OCI-M2 (cell line): ENCODE measurements around the gene MAP1LC3A.
A peak's percentile ranks its signal among the peaks of the same experiment; 100 is the strongest.

Source experiments
- DNase-seq: peaks from one replicate; lab custom pipeline; 2025; ENCODE audit not compliant: unreplicated experiment; lab: John Stamatoyannopoulos, UW

The MAP1LC3A gene

DNA sequence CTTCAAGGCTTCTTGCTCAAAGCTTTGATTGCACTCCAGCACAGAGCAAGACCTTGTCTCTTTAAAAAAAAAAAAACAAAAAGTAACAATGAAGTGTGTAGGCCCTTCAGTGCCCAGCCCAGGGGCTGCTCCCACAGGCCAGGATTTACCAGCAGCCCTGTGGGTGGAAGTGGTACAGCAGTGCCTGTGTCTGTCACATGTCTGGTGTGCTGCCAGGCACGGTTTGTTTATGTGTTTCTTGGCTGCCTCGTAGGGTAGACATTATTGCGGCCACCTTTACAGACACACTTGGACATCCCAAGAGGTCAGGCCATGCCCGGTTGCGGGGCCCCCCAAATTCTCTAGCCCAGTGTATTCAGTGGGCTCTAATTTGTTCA lies 29.6 kb upstream of the MAP1LC3A start:
- no peak for DNase-seq

DNA sequence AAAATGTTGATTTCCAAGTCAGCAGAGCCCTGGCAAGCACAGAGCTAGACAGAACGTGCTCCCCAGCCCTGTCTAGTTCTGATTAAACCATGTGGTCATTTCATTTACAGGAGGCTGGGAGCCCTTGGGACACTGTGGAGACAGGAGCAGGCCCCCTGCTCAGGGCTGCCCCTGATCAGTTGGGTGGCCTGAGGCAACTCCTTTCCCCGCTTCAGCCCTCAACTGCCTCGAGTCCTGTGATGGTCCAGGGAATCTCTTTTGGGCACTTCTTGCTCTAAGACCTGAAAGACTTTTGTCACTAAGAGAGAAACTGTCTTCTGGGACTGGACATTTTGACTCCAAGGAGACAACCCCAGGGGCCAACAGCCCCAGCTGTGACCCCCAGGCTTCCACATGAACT lies 28.8 kb upstream of the MAP1LC3A start:
- DNase-seq = no peak

- DNase-seq = no peak
Observed at GRCh38 chr20:34530342-34530741, 28.2 kb upstream of the MAP1LC3A start.

DNA sequence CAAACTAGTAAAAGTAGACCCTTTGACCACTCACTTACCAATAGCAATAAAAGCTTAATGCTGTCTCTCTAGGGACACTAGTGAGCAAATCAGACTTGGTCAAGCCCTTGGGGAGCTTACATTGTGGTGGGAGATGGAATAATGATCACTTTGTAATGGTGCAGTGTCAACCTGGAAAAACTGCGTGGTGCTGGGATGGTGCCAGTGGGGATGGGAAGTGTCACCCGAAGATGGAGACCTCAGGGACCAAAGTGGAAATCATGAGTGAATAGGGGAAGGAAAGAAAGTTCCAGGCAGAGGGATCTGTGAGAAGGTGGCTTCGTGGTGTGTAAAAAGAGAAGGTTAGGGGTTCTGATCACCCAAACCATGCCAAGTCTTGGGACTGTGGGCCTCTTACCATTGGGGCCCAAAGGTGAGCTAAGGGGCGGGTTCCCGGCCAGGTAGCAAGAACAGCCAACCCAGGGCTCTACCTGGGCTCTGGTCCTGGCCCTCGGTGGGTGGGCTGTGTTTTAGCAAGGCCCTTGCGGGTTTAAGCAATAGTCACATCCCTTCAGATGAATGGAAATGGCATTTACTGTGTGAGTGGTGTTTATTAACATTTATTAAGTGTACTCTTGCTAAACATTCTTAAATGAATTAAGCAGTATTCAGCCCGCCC lies 26.8 kb upstream of the MAP1LC3A start:
- no peak for DNase-seq

DNA sequence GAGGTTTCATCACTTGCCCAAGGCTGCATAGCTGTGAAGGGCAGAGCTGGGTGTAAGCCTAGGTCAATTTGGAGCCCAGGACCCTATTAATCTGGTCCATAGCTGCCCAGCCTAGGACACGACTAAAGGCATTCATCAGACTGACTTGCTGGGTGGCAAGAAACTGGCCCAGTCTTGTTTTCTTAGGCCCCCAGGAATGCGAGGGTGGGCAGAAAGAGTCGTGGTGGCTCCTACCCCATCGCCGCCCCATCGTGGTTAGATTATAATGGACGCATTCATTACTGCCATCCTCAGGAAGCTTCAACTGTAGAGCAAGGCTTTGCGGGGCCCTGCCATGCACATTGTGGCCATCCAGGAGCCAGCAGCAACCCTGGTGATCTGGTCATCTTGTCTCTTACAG lies 26.2 kb upstream of the MAP1LC3A start:
- no peak for DNase-seq

- no peak for DNase-seq
Observed at GRCh38 chr20:34532756-34533155, 25.8 kb upstream of the MAP1LC3A start.

GRCh38 chr20:34534391-34535165 lies 23.9 kb upstream of the MAP1LC3A start:
- no peak for DNase-seq

- DNase-seq = no peak
Observed at GRCh38 chr20:34535301-34535840, 23.1 kb upstream of the MAP1LC3A start.

- DNase-seq = no peak
Observed at GRCh38 chr20:34535857-34536256, 22.7 kb upstream of the MAP1LC3A start.

DNA sequence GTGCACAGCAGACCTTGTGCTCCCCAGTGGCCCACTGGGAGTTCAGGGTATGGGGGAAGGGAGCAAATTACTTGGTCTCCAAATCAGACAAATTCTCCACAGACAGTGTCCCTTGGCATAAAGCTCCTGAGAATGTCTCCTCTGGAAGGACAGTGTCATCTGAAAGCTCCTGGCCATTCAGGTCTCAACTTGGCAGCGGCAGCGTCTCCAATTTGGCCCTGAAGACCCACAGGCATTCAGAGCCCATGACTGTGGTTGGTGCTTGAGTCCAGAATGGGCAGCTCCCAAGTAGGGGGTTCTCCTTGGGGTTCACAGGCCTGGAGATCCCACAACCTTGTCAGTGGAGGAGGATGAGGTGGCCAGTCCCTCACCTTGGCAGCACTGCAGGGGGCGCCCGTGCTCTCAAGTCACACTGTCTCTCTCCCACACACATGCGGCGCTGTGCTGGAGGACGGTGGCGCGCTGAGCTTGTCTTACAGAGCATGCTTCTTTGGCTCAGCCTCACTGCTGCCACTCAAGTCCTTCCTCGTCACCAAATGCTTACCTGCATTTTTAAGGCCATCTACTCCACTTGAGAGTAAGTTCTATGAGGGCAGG lies 21.6 kb upstream of the MAP1LC3A start:
- no peak for DNase-seq

GRCh38 chr20:34537651-34538050 lies 20.9 kb upstream of the MAP1LC3A start:
- no peak for DNase-seq

- DNase-seq = peak; percentile 18
Observed at GRCh38 chr20:34538671-34539123, 19.8 kb upstream of the MAP1LC3A start.

GRCh38 chr20:34539756-34540155 lies 18.8 kb upstream of the MAP1LC3A start:
- DNase-seq = no peak

- DNase-seq = no peak
Observed at GRCh38 chr20:34540596-34541263, 17.8 kb upstream of the MAP1LC3A start.

DNA sequence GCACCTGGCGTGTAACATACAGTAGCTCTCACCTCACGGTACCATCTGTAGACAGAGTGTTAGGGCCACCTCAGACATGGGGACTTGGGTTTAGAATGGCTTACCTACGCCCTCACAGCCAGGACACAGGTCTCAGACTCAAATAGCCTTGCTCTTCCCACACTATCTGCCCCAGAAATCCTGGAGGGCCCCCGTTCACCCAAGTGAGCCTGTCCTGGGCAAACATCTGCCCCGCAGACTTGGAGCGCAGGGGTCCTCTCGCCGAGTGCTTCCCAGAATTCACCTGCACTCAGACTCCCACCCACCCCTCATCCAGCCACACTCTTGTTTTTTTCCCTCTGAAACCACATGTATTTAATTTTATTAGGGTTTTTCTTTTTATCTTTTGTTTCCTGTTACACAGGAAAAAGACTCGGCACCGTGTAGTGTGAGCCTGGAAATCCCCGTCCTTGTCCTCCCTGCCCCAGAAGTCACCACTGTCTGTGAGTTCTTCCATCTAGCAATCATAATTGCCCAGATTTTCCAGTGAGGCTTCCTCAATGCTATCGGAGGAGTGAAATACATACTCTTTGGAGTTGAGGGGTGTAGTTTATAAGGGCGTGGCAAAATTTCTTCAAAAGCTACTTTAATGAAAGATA lies 17.1 kb upstream of the MAP1LC3A start:
- DNase-seq = no peak

DNA sequence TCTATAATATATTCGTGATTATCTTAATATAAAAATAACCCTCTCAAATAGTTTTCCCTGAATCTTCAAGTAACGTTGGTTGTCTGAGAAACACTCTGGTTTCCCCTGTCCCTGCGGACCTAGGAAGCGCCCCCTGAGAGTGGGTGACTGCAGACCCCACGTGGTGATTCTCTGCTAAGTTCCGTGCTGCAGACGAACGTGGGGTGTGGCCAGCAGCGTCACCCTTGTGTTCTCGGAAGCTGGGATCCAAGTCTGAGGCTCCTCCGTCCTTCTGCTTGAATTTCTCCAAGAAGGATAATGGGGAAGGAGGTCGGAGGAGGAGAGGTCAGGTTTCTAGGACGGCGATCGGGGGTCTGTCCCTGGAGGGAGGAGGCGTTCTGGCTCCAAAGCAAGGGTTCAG lies 16.6 kb upstream of the MAP1LC3A start:
- DNase-seq = no peak

GRCh38 chr20:34542439-34542838 lies 16.1 kb upstream of the MAP1LC3A start:
- DNase-seq = no peak

- no peak for DNase-seq
Observed at GRCh38 chr20:34543463-34544056, 15.0 kb upstream of the MAP1LC3A start.

- no peak for DNase-seq
Observed at GRCh38 chr20:34544109-34544796, 14.3 kb upstream of the MAP1LC3A start.

DNA sequence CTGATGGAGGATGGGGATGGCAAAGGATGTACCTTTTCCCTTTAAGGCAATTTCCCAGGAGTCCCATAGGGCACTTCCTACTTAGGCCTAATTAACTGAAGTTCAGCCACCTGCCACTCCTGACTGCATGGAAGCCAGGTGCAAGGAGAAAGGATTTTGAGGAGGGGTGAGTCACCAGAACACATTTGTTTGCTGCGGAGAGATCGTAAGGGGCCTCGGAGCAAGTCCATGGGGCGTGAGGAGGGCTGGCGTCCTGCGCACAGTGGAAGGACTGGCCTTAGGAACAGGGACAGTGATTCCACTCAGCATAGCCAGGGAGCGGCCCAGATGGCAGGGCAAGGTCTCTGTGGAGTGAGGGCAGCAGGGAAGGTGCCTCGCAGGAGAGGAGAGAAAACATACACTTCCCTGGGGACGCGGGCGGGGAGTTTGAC lies 11.8 kb upstream of the MAP1LC3A start:
- DNase-seq = no peak
